Endothelial cell of umbilical vein (primary cell): ENCODE data around the gene SH3BP1. TPM values are rescaled to one million over a fixed set of nuclear protein-coding genes. Genes with fewer than 3 reads are reported as not detected.

ENCODE experiments used
- BruUV-seq: library from RNA; stranded (reverse); fragments of 400-500 nt; replicated peaks from 2 replicates; lab custom pipeline; 2021; lab: Mats Ljungman, UMichigan
- CTCF ChIA-PET: fragments of 300-600, 350-600 bp; sonication (Branson Sonifier 250); formaldehyde crosslinking; loops from one replicate; lab custom pipeline; 2021; ENCODE audit warnings: antibody characterized with exemption, inconsistent platforms; lab: Charles Lee
- POLR2A ChIA-PET: fragments of 300-600, 350-600 bp; sonication (Branson Sonifier 250); formaldehyde crosslinking; loops from one replicate; lab custom pipeline; 2021; ENCODE audit warnings: antibody characterized with exemption, inconsistent platforms; lab: Charles Lee
- DNase-seq: peaks from one replicate; pipeline ENCODE4 v3.0.0-alpha.2; 2011; ENCODE audit warnings: low read depth, low spot score
- FAIRE-seq: peaks from 2 replicates; lab custom pipeline; 2011; peaks lifted over from hg19 to GRCh38; lab: Jason Lieb, UNC
- H2AFZ ChIP-seq: 2 replicates; pipeline ENCODE4 v1.6.0; 2012; ENCODE audit warnings: low read depth, low read length, control low read depth, inconsistent platforms
- H3K27ac ChIP-seq: 2 replicates; pipeline ENCODE4 v1.5.1; 2011; ENCODE audit warnings: low read depth, mild to moderate bottlenecking, control low read depth, low read length, moderate library complexity; ENCODE audit not compliant: insufficient read depth
- H3K27me3 ChIP-seq, 2 experiments: 2 replicates each; pipeline versions ENCODE4 v1.6.0 to v1.6.1; 2011; ENCODE audit warnings: low read length in 2 of 2, mixed read lengths in 1 of 2; ENCODE audit not compliant: control insufficient read depth in 2 of 2, insufficient read depth in 2 of 2
- H3K36me3 ChIP-seq, 2 experiments: 2 replicates in 1 of 2; 3 replicates in 1 of 2; pipeline ENCODE4 v1.5.1; 2011; ENCODE audit warnings: low read length in 2 of 2, mild to moderate bottlenecking in 1 of 2, moderate library complexity in 1 of 2; ENCODE audit not compliant: control insufficient read depth in 2 of 2, insufficient read depth in 2 of 2; ENCODE audit errors: extremely low read depth in 1 of 2
- H3K4me1 ChIP-seq: 3 replicates; pipeline ENCODE4 v1.5.1; 2011; ENCODE audit warnings: mild to moderate bottlenecking, low read length; ENCODE audit not compliant: control insufficient read depth, insufficient read depth; ENCODE audit errors: extremely low read depth
- H3K4me2 ChIP-seq: 2 replicates; pipeline ENCODE4 v1.6.1; 2011; ENCODE audit warnings: low read length, control low read depth, mixed read lengths; ENCODE audit not compliant: insufficient read depth
- H3K4me3 ChIP-seq, 3 experiments: fragments of 200-600 bp in 1 of 3; sonication (generic), shearing (Covaris generic) in 1 of 3; replicated peaks in 1 of 3; 2 replicates each; pipeline ENCODE4 v1.5.1; 2011 to 2016; ENCODE audit warnings: control low read depth in 3 of 3, low read length in 3 of 3, mild to moderate bottlenecking in 2 of 3, inconsistent platforms in 1 of 3, low read depth in 1 of 3, moderate library complexity in 1 of 3; ENCODE audit not compliant: insufficient read depth in 1 of 3
- H3K79me2 ChIP-seq: 2 replicates; pipeline ENCODE4 v1.6.0; 2012; ENCODE audit warnings: low read length, inconsistent platforms; ENCODE audit not compliant: control insufficient read depth, insufficient read depth
- H3K9ac ChIP-seq: replicated peaks from 2 replicates; pipeline ENCODE3; 2011; ENCODE audit warnings: low read length, control low read depth; ENCODE audit not compliant: insufficient read depth; ENCODE audit errors: extremely low read depth
- H3K9me1 ChIP-seq: replicated peaks from 3 replicates; pipeline ENCODE4 v1.6.0; 2011; ENCODE audit warnings: mild to moderate bottlenecking, low read length; ENCODE audit not compliant: control insufficient read depth, insufficient read depth; ENCODE audit errors: extremely low read depth
- H3K9me3 ChIP-seq: replicated peaks from 2 replicates; pipeline ENCODE4 v1.5.1; 2012; ENCODE audit warnings: low read length, inconsistent platforms; ENCODE audit not compliant: control insufficient read depth, insufficient read depth
- H4K20me1 ChIP-seq: replicated peaks from 2 replicates; pipeline ENCODE3; 2011; ENCODE audit warnings: mild to moderate bottlenecking, low read length; ENCODE audit not compliant: control insufficient read depth, insufficient read depth; ENCODE audit errors: extremely low read depth
- EZH2 ChIP-seq: IDR thresholded peaks from 2 replicates; pipeline ENCODE4 v1.6.1; 2012; ENCODE audit warnings: borderline replicate concordance, low read depth, mild to moderate bottlenecking, moderate library complexity, low read length, inconsistent platforms; ENCODE audit not compliant: severe bottlenecking
- FOS ChIP-seq: IDR thresholded peaks from 2 replicates; pipeline ENCODE4 v1.6.1; 2011; ENCODE audit warnings: mild to moderate bottlenecking, low read length, moderate library complexity, borderline replicate concordance; ENCODE audit not compliant: insufficient read depth
- GATA2 ChIP-seq: IDR thresholded peaks from 2 replicates; pipeline ENCODE4 v1.7.0; 2011; ENCODE audit warnings: low read depth, mild to moderate bottlenecking, moderate library complexity, mixed read lengths, low read length; ENCODE audit not compliant: insufficient read length, insufficient read depth
- JUN ChIP-seq: IDR thresholded peaks from 2 replicates; pipeline ENCODE4 v1.6.1; 2011; ENCODE audit warnings: borderline replicate concordance, low read depth; ENCODE audit not compliant: insufficient read length, insufficient read depth
- MYC ChIP-seq: IDR thresholded peaks from one replicate; pipeline ENCODE4 v1.6.1; 2011; ENCODE audit warnings: mild to moderate bottlenecking, low read depth, low read length
- POLR2A ChIP-seq: IDR thresholded peaks from 2 replicates; pipeline ENCODE4 v1.6.1; 2012; ENCODE audit warnings: low read depth, mild to moderate bottlenecking, control low read depth, low read length
- POLR2AphosphoS5 ChIP-seq: IDR thresholded peaks from 2 replicates; pipeline ENCODE4 v1.6.1; 2012; ENCODE audit warnings: low read depth, mild to moderate bottlenecking, control low read depth, low read length, moderate library complexity; ENCODE audit not compliant: insufficient read depth
- dilution Hi-C: fragments of 300-500 bp; cut with MboI; formaldehyde crosslinking; loops from one replicate; pipeline ENCODE4 v1.15.0; 2019; ENCODE audit warnings: low sequenced_read_pairs; ENCODE audit not compliant: extremely low pct_ligation_motif_present
- intact Hi-C: fragments of 100-400 bp; cut with micrococcal nuclease; formaldehyde crosslinking; loops from one replicate; pipeline ENCODE4 v1.10.0; 2022
- polyA plus RNA-seq, 4 experiments: library from polyadenylated mRNA; depleted of rRNA in 3 of 4; stranded (reverse) in 3 of 4; unstranded in 1 of 4; fragments of >200 nt; gene quantifications; 2 replicates each; pipeline versions ENCODE4 v1.2.1 to v1.2.3, GENCODE V29; 2011 to 2012; ENCODE audit warnings: missing spikeins in 1 of 4
- total RNA-seq: library from RNA; stranded (reverse); gene quantifications from 2 replicates; pipeline ENCODE4 v1.2.3, GENCODE V29; 2021
- TF ChIP-seq, protein P1 (sequence below): IDR thresholded peaks from 2 replicates; pipeline ENCODE4 v1.6.1; 2011; ENCODE audit not compliant: insufficient read depth, insufficient read length
- TF ChIP-seq, protein P2 (sequence below), 2 donors: IDR thresholded peaks; 1 replicate in 1 of 2; 2 replicates in 1 of 2; pipeline ENCODE4 v1.5.1; 2011; ENCODE audit warnings: low read length in 2 of 2, mild to moderate bottlenecking in 2 of 2, moderate library complexity in 2 of 2, control low read depth in 1 of 2, inconsistent platforms in 1 of 2, low read depth in 1 of 2; ENCODE audit not compliant: insufficient read depth in 1 of 2; ENCODE audit errors: extremely low read depth in 1 of 2

Gene SH3BP1
- total and polyA plus RNA-seq, 2 donors (not counting 3 experiments of a cell fraction or from before 2014, with no cell fraction given): 2.3 to 4.3 TPM

DNA sequence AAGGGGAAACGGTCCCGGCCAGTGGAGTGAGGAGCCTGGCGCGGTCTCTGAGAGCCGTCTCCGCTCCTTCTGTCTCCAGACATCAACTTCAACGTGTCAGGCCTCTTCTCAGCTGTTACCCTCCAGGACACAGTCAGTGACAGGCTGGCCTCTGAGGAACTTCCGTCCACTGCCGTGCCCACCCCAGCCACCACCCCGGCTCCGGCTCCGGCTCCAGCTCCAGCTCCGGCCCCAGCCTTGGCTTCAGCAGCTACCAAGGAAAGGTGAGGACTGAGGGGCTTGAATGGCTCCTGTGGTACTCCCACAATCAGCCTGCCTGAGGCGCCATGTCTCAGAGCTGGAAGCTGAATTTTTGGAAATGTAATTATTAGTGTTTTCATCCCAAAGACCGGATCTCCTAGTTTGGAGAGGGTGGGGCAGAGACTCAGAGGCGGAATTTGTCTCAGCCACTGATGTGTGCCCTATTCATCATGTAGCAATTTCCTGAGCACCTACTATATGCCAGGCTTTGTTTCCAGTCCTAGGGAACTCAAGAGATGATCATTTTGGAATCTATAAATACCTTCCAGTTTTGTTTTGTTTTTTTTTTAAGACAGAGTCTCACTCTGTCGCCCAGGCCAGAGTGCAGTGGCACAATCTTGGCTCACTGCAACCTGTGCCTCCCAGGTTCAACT lies 11.1 kb downstream of the SH3BP1 start:
- no peak overlapping the region for H3K27ac ChIP-seq
- FAIRE-seq: no peak
- no peaks in the 10 kb centered on the region for H3K4me1 ChIP-seq
- TF ChIP-seq POLR2AphosphoS5 (no peak), GATA2 (no peak), EZH2 (no peak), POLR2A (no peak), FOS (no peak), JUN (no peak), MYC (no peak)
- TF ChIP-seq, protein P1, sequence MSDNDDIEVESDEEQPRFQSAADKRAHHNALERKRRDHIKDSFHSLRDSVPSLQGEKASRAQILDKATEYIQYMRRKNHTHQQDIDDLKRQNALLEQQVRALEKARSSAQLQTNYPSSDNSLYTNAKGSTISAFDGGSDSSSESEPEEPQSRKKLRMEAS: no peak
- TF ChIP-seq, protein P2, sequence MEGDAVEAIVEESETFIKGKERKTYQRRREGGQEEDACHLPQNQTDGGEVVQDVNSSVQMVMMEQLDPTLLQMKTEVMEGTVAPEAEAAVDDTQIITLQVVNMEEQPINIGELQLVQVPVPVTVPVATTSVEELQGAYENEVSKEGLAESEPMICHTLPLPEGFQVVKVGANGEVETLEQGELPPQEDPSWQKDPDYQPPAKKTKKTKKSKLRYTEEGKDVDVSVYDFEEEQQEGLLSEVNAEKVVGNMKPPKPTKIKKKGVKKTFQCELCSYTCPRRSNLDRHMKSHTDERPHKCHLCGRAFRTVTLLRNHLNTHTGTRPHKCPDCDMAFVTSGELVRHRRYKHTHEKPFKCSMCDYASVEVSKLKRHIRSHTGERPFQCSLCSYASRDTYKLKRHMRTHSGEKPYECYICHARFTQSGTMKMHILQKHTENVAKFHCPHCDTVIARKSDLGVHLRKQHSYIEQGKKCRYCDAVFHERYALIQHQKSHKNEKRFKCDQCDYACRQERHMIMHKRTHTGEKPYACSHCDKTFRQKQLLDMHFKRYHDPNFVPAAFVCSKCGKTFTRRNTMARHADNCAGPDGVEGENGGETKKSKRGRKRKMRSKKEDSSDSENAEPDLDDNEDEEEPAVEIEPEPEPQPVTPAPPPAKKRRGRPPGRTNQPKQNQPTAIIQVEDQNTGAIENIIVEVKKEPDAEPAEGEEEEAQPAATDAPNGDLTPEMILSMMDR (IDR thresholded peaks at IDR 0.05; ENCODE audit: extremely low read depth in 1 of 2, insufficient read depth in 1 of 2, low read depth in 1 of 2, low read length in 2 of 2): no peak
- H3K9me1 ChIP-seq: no peaks in the 10 kb centered on the region
- H3K9me3 ChIP-seq: no peaks in the 10 kb centered on the region
- no peak overlapping the region for H3K4me2 ChIP-seq
- no peaks in the 10 kb centered on the region for H4K20me1 ChIP-seq
- DNase-seq: no peak
- no peak overlapping the region for H2AFZ ChIP-seq
- no peak overlapping the region for H3K4me3 ChIP-seq
- intact Hi-C loops: no loop called here
- H3K36me3 ChIP-seq: no peaks in the 10 kb centered on the region
- no peaks in the 10 kb centered on the region for H3K27me3 ChIP-seq
- CTCF ChIA-PET: interaction anchor here (0.6 to 2.4 kb wide), 2 partner anchors 8 to 10 kb away, joined by 3 to 6 read pairs; partner anchors contain the start of gene PDXP
- POLR2A ChIA-PET: no interaction called here
- BruUV-seq: no TSS peak
- dilution Hi-C loops: no loop called here
- no peak overlapping the region for H3K9ac ChIP-seq
- no peaks in the 10 kb centered on the region for H3K79me2 ChIP-seq
